NCI-H2227 treated with DMSO at 0.1 percent for 48 hours (cell line): ENCODE measurements around the gene SYT8.
"Not testable (repeated sequence)": the region's sequence is repeated elsewhere in the genome, so short reads cannot be mapped to it uniquely, and the experiment has no call there.

Experiments
- DNase-seq: peaks from one replicate; lab custom pipeline; 2025; lab: John Stamatoyannopoulos, UW

SYT8 gene, protein sequence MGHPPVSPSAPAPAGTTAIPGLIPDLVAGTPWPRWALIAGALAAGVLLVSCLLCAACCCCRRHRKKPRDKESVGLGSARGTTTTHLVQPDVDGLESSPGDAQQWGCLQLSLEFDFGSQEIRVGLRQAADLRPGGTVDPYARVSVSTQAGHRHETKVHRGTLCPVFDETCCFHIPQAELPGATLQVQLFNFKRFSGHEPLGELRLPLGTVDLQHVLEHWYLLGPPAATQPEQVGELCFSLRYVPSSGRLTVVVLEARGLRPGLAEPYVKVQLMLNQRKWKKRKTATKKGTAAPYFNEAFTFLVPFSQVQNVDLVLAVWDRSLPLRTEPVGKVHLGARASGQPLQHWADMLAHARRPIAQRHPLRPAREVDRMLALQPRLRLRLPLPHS

DNA sequence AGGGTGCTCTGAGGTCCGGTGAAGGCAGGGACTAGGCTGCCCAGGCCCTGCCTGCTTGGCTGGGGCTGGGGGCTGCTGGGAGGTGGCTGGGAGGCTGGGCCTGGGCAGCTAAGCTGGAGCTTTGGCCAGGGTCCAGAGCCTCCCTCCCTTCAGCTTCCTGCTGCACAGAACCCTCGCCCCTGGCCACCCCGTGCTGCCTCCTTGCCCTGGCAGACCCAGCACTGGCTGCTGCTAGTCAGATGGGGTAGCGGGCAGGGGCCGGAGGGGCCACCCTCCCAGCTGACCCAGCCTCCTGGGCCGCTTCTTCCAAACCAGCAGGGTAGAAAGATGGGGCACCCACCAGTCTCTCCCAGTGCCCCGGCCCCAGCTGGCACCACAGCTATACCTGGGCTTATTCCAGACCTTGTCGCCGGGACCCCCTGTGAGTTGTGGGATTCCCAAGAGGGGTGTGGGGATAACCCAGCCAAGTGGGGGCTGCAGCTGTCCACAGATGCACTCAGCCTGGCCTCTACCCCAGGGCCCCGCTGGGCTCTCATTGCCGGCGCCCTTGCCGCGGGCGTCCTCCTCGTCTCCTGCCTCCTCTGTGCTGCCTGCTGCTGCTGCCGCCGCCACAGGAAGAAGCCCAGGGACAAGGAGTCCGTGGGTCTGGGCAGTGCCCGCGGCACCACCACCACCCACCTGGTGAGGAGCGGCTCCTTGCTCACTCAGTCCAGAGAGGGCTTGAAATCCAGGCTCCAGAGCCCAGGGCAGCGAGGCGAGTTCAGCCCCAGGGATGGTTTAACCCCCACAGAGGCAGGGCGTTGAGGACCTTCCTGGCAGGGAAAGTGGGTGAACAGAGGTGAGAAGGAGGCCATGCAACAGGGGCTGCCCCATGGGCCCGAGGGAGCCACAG, at the start of gene SYT8:
Gene SYT8, plus strand, starts transcription at position 212 of the 892 bp plus-strand sequence. Its CDS starts 116 bp downstream, at position 328.
- DNase-seq = no peak

DNA sequence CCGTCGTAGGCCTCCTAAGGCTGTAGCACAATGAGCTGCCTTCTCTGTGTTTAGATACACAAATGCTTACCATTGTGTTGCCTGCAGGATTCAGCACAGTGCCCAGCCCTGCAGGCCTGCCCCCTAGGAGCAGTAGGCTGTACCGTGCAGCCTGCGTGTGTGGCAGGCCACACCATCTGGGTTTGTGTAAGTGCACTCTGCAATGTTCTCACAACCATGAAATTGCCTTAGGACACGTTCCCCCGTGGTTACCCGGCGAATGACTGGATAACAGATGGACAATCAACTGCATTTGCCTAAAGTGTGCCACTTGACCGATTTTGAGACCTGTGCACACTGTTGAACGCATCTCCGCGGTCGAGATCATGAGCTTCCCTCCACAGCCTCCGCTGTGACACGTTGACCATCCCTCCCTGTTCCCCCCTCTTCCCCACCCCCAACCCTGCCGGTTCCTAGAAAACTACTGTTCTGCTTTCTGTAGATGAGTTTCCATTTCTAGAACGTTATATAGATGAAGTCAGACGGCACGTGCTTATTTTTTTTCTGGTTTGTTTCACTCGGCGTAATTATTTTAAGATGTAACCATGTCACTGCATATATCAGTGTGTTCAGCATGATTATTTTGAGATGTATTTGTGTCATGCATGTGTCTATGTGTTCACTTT, 48.9 kb upstream of the SYT8 start:
- no peak for DNase-seq

DNA sequence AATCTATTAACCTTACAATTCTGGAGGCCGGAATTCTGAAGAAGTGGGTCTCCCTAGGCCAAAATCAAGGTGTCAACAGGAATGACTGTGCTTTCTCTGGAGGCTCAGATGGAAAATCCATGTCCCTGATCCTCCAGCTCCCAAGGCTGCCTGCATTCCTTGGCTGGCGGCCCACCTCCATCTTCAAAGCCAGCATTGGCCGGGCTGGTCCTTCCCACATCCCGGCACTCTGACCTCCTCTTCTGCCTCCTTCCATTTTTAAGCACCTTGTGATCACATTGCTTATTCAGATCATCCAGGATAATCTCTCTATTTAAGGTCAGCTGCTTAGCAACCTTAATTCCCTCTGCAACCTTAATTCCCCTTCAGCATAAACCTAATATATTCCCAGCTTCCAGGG, 48.3 kb upstream of the SYT8 start:
- no peak for DNase-seq

DNA sequence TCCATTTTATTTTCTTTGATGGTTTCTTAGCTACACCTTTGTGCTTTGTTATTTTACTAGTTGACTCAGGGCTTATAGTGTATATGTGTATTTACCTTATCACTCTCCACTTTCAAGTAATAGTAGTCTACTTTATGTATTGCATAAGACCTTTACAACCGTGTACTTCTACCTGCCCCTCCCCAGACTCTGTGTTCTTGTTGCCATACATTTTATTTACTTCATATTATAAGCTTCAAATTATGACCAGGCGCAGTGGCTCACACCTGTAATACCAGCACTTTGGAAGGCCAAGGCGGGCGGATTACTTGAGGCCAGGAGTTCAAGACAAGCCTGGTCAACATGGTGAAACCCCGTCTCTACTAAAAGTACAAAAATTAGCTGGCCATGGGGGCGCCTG, 42.9 kb upstream of the SYT8 start:
- no peak for DNase-seq

DNA sequence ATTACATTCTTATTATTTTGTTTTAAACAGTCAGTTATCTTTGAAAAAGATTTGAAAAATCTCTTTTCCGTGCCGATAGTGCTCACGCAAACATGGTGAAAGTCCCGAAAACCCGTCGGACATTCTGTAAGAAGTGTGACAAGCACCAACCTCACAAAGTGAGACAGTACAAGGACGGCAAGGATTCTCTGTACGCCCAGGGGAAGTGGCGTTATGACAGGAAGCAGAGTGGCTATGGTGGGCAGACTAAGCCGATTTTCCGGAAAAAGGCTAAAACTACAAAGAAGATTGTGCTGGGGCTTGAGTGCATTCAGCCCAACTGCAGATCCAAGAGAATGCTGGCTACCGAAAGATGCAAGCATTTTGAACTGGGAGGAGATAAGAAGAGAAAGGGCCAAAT, 42.3 kb upstream of the SYT8 start:
- DNase-seq = no peak

DNA sequence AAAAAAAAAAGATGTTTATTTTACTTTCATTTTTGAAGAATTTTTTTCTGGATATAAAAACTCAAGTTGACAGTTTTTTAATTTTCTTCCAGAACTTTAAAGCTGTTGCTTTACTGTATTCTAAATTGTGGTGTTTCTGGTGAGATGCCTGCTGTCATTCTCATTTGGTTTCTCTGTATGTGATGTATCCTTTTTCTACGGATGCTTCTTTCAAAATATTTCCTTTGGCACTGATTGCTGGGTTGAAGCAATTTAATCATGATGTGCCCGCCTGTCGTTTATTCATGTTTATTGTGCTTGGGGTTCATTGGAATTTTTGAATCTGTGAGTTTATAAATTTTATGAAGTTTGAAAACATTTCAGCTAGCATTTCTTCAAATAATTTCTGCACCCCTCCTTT, 41.7 kb upstream of the SYT8 start:
- DNase-seq = no peak

DNA sequence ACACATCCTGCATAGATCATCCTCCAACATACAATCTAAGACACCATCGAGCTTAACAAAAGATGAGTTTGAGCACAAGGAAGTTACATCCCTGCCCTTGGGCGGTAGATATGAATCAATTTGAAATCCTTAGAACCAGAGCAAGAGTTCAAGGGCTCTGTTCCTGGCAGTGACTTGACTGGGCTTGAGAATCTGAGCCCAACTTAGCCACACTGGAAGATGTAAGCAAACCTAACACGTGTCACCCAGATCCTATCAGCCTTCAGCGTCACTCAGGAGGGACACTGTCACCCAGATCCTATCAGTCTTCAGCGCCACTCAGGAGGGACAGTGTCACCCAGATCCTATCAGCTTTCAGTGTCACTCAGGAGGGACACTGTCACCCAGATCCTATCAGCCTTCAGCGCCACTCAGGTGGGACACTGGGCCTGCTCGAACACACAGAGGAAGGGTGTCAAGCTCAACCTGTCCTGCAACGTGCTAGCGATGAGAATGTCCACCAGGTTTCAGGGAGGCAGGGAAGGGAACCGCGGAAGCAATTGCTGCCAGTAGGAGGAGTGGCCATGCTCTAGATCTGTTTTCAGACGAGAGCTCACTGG, 38.3 kb upstream of the SYT8 start:
- no peak for DNase-seq

DNA sequence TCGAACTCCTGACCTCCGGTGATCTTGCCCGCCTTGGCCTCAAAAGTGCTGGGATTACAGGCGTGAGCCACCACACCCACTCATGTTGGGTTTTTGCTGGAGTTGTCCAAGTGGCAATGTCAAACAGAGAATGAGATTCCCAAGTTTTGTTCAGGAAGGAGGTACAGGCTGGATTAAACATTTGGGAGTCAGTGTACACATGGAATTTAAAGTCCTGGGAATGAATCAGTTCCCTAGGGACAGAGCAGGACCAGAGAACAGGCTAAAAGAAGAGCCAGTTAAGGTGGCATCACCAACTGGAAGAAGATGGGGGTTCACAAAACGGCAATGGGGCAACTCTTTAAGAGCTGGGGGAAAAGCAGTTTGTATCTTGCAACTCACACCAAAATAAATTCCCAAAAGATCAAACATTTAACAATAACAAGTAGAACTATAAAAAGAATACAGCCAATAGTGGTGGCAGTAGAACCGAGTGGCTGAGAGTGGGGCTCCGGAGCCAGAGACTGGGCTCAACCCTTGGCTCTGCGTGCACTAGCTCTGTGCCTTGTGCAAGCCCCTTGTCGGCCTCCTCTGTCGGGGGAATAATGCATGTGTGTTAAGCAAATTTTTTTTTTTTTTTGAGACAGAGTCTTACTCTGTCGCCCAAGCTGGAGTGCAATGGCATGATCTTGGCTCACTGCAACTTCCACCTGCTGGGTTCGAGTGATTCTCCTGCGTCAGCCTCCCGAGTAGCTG, 37.2 kb upstream of the SYT8 start:
- DNase-seq = no peak

DNA sequence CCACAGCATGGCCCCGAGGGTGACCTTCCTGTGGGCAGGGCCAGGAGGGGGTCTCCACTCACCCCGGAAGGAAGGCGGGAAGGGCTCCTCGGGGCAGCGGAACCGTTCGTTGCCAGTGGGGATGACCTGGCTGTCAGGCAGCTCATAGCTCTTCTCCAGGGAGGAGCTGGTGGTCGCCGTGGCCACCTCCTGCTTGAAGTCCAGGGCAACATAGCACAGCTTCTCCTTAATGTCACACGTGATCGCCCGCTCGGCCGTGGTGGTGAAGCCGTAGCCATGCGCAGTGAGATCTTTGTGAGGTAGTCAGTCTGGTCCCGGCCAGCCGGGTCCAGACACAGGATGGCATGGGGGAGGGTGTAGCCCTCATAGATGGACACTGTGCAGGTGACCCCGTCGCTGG, 31.5 kb upstream of the SYT8 start:
- no peak for DNase-seq

DNA sequence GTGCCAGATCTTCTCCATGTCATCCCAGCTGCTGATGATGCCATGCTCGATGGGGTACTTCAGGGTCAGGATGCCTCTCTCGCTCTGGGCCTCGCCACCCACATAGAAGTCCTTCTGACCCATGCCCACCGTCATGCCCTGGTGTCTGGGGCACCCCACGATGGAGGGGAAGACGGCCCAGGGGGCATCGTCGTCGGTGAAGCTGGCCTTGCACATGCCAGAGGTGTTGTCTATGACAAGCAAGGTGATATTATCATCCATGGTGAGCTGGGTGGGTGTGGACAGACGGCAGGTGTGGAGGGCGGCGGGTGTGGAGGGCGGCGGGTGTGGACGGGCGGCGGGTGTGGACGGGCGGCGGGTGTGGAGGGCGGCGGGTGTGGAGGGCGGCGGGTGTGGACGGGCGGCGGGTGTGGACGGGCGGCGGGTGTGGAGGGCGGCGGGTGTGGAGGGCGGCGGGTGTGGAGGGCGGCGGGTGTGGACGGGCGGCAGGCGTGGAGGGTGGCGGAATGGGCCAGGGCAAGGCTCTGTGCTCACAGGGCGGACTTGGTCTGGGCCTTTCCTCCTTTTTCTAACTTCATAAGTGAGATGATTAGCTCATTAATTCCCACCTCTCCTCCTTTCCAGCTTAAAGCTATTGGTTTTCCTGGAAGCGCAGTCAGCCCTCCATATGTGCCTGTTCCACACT, 30.8 kb upstream of the SYT8 start:
- not testable (repeated sequence) for DNase-seq

DNA sequence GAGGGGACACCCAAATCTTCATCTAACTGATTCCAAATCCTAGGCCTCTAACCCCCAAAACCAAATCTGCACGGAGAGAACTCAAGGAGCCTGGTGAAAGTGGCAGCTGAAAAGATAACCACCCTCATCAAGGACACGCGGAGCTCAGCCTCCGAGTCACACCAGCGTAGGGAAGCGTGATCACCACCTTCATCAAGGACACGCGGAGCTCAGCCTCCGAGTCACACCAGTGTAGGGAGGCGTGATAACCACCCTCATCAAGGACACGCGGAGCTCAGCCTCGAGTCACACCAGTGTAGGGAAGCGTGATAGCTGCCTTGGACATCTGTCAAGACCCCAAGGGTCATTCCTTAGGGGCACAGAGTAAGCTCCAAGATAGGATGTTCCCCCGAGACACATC, 29.3 kb upstream of the SYT8 start:
- no peak for DNase-seq

DNA sequence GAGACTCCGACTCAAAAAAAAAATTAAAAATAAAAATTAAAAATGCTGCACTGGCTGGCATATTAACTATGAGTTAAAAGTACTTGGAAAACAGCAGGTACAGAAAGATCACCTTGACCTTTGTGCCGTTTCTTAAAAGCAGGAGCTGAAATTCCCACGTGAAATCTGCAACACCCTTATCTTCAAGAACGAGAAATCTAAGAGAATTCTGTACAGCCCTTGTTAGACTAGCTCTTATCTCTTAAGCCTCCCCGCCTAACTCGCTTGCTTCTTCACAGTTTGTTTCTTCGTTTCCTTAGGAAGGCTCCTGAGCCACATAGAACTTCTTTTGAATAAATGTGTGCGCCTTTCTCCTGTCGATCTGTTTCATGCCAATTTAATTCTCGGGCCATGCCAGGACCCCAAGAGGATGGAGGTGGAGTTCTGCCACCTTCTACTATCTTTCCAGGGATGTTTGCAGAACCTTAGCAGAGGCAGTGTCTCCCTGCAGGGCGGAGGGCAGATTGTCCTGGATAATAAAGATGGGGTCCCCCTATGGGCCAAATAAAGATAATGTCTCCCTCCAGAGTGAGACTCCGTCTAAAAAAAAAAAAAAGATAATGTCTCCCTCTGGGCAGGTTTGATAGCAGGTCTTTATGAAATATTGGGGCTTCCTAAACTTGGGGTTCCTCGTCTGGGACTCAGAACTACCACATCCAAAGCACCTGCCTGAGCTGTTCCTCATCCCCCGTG, 27.4 kb upstream of the SYT8 start:
- DNase-seq = no peak

DNA sequence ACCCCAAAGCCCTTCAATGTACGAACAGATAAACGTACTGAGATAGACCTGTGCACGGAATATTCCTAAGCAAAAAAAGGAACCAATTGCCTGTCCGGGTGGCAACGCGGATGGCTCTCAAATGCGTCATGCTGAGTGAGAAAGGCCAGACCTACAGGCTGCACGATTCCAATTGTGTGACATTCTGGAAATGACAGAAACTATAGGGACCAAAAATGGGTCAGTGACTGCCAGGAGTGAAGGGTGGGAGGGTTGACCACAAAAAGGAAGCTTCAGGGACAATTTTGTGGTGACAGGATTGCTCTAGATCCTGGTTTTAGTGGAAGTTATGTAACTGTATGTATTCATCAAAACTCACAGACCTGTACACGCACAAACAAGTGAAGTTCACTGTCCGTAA, 24.0 kb upstream of the SYT8 start:
- no peak for DNase-seq

DNA sequence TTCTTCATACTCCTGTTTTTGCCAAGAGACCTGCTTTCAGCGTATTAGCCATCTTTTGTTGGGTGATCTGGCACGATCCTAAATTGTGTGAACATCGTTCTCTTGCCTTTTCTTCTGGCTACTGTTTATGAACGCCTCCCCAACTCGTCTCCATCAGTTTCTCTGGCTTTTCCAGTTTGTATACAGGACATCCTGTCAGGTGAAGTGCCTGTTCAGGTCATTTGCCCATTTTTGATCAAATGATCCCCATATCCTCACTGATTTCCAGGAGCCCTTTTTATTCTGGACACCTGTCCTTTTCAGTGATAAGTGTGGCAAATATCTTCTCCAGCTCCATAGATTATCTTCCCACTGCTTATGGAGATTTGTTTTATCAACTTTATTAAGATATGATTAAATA, 22.5 kb upstream of the SYT8 start:
- DNase-seq = no peak

DNA sequence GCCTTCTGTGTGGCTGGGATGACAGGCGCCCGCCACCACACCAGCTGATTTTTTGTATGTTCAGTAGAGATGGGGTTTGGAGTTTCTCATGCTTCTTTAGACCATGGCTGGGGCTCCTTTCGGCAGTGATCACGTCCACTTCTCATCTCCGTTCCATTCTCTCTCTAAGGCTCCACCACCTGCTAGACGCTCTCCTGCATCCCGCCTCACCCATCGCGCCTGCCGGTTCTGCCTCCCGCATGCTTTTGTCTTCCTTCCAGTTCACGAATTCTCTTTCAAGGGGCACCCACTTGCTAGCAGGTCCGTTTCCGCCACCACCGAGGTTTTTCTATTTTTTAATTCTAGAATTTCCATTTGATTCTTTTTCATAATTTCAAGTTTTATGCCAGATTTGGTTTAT, 22.0 kb upstream of the SYT8 start:
- no peak for DNase-seq

DNA sequence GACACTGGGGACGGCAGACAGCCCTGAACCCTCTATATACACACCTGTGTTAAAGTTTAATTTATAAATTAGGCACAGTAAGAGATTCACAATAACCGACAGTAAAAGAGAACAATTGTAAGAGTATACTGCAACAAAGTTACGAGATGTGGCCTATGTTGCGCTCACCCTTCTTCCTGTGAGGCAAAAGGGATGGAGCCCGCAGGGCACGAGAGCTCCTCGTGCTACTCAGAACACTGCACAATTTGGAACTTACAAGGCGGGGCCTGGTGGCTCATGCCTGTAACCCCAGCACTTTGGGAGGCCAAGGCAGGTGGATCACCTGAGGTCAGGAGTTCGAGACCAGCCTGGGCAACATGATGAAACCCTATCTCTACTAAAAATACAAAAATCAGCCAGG, 21.4 kb upstream of the SYT8 start:
- not testable (repeated sequence) for DNase-seq

DNA sequence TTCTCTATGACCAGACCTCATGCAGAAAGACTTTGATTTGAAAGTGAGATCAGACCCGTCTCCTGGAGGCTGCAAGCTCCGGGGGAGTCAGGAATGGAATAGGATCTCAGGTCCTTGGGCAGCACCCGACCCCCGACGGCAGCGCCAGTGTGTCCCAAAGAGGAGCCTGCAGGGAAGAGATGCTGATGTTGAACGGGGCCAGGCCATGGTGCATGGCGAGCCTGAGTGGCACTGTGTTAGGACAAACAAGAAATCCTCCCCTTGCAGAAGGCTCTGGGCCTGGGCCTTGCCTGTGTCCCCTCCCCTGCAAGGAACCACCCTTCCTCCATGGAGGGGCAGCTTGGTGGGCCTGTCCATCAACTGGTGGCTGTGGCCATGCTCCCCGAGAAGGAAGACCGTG, 20.1 kb upstream of the SYT8 start:
- DNase-seq = no peak

DNA sequence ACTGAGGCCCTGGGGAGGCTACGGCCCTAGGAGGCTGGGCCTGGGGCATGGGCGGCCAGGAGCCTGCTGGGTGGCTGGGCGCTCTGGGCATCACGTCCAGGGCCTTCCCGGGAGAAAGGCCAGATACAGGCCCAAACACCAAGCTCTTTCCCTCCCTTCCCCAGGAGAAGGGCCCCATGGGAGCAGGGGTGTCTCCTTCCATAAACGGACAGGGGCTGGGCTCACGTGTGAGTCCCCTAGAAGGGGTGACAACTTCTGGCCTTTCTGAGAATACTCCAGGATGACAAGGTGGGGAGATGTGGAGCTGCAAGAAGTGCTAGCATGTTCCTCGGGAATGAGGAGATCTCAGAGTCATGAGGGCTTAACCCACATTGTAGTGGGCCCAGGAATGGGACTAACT, 19.5 kb upstream of the SYT8 start:
- DNase-seq = no peak

DNA sequence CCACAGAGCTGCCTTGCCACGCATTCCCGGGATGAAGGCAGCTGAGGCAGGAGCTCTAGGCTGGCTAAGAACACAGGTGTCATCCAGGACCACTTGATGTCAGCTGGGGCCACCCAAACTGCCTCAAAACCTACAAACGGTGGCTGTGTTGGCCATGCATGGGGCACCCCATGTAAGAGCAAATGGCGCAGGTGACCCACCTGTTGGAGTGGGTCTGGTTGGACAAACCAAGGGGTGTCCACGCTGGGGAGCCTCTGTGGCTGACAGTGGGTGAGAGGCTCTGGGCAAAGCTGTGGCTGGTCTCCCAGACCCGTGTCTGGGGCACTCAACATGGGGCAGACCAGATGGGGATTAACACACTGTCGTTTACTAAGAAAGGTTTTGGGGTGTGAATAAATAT, 19.0 kb upstream of the SYT8 start:
- DNase-seq = no peak

DNA sequence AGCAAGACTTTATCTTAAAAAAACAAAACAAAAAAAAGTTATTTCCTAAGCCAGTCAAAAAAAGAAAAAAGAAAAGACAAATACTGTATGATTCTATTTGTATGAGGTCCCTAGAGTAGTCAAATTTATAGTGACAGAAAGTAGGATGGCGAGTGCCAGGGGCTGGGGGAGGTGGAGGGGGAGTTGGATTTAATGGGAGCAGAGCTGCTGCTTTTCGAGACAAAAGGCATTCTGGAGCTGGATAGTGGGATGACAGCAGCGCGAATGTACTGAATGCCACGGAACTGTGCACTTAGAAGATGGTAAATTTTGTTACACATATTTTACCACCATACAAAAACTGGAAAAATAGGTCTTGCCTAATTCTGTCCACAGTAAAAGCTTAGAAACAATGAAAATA, 17.8 kb upstream of the SYT8 start:
- no peak for DNase-seq
